CD4-positive, alpha-beta T cell (primary cell): ENCODE results near the gene PLEKHH3. TPM values are rescaled to one million over a fixed set of nuclear protein-coding genes. Genes with fewer than 3 reads are reported as not detected.
A peak's percentile ranks its signal among the peaks of the same experiment; 100 is the strongest.

Source experiments
- ATAC-seq: fragments of 200-7000 bp; cut with Tn5 transposase; one replicate; pipeline ENCODE4 v1.10.0; 2022; ENCODE audit warnings: mild to moderate bottlenecking; ENCODE audit not compliant: poor library complexity
- CTCF ChIA-PET: fragments of 350-600 bp; sonication (Branson Sonifier 250); formaldehyde crosslinking; loops from one replicate; lab custom pipeline; 2021; ENCODE audit warnings: antibody characterized with exemption, inconsistent platforms; lab: Charles Lee
- POLR2A ChIA-PET: fragments of 350-600 bp; sonication (Branson Sonifier 250); formaldehyde crosslinking; loops from one replicate; lab custom pipeline; 2021; ENCODE audit warnings: antibody characterized with exemption, inconsistent platforms; lab: Charles Lee
- DNase-seq, 14 experiments: peaks; one replicate each; pipeline ENCODE4 v3.0.0-alpha.2; 2013 to 2020; ENCODE audit warnings: mixed read lengths in 2 of 14
- H3K27ac ChIP-seq, 2 donors: one replicate each; pipeline versions ENCODE4 v1.5.1 to v1.7.0; 2013; ENCODE audit warnings: low read length in 2 of 2, low read depth in 1 of 2, mild to moderate bottlenecking in 1 of 2
- H3K27me3 ChIP-seq, 2 experiments: 1 replicate in 1 of 2; 2 replicates in 1 of 2; pipeline versions ENCODE4 v1.6.1 to v1.7.0; 2013; ENCODE audit warnings: low read length in 2 of 2, control low read depth in 1 of 2, mild to moderate bottlenecking in 1 of 2, moderate library complexity in 1 of 2; ENCODE audit not compliant: insufficient read depth in 2 of 2, control insufficient read depth in 1 of 2
- H3K36me3 ChIP-seq: one replicate; pipeline ENCODE4 v1.6.1; 2013; ENCODE audit warnings: low read length, control low read depth; ENCODE audit not compliant: insufficient read depth
- H3K4me1 ChIP-seq: one replicate; pipeline ENCODE4 v1.6.1; 2013; ENCODE audit warnings: low read length, control low read depth; ENCODE audit not compliant: insufficient read depth
- H3K4me3 ChIP-seq: one replicate; pipeline ENCODE4 v1.5.1; 2013; ENCODE audit warnings: mild to moderate bottlenecking, low read length, moderate library complexity
- H3K9me3 ChIP-seq, 2 experiments: 1 replicate in 1 of 2; 2 replicates in 1 of 2; pipeline versions ENCODE4 v1.6.1 to v1.7.0; 2013; ENCODE audit warnings: low read length in 2 of 2, mild to moderate bottlenecking in 2 of 2, control low read depth in 1 of 2, moderate library complexity in 1 of 2; ENCODE audit not compliant: control insufficient read depth in 1 of 2, insufficient read depth in 1 of 2
- H3K27ac Mint-ChIP-seq: one replicate; pipeline ENCODE4 v1.8.0; 2020; ENCODE audit warnings: mixed read lengths
- H3K27me3 Mint-ChIP-seq: one replicate; pipeline ENCODE4 v1.8.0; 2021; ENCODE audit warnings: mixed read lengths
- H3K36me3 Mint-ChIP-seq: one replicate; pipeline ENCODE4 v1.8.0; 2021; ENCODE audit warnings: low read depth, mixed read lengths
- H3K4me1 Mint-ChIP-seq: one replicate; pipeline ENCODE4 v1.8.0; 2021; ENCODE audit warnings: low read depth, mixed read lengths
- H3K4me3 Mint-ChIP-seq: one replicate; pipeline ENCODE4 v1.8.0; 2020; ENCODE audit warnings: mild to moderate bottlenecking, mixed read lengths
- H3K9me3 Mint-ChIP-seq: one replicate; pipeline ENCODE4 v1.8.0; 2020; ENCODE audit warnings: mixed read lengths
- intact Hi-C, 2 experiments: fragments of 100-400 bp; cut with DNase I in 1 of 2; cut with micrococcal nuclease in 1 of 2; formaldehyde crosslinking; loops; one replicate each; pipeline versions ENCODE4 v1.15.1 to v1.9.0; 2023 to 2025; cut with DNase I, micrococcal nuclease
- total RNA-seq, 174 experiments: library from RNA in 2 of 174; stranded (reverse) in 2 of 174; gene quantifications; one replicate each; pipeline ENCODE4 v1.2.3 and lab custom pipeline; 2021 to 2026
- TF ChIP-seq, protein P1 (sequence below): fragments of 200-600 bp; IDR thresholded peaks from one replicate; pipeline ENCODE4 v1.8.0; 2022; ENCODE audit warnings: antibody characterized with exemption, mild to moderate bottlenecking

The PLEKHH3 gene
- total RNA-seq, 2 experiments from 2014 or later, result 0.60 to 1.1 TPM

DNA sequence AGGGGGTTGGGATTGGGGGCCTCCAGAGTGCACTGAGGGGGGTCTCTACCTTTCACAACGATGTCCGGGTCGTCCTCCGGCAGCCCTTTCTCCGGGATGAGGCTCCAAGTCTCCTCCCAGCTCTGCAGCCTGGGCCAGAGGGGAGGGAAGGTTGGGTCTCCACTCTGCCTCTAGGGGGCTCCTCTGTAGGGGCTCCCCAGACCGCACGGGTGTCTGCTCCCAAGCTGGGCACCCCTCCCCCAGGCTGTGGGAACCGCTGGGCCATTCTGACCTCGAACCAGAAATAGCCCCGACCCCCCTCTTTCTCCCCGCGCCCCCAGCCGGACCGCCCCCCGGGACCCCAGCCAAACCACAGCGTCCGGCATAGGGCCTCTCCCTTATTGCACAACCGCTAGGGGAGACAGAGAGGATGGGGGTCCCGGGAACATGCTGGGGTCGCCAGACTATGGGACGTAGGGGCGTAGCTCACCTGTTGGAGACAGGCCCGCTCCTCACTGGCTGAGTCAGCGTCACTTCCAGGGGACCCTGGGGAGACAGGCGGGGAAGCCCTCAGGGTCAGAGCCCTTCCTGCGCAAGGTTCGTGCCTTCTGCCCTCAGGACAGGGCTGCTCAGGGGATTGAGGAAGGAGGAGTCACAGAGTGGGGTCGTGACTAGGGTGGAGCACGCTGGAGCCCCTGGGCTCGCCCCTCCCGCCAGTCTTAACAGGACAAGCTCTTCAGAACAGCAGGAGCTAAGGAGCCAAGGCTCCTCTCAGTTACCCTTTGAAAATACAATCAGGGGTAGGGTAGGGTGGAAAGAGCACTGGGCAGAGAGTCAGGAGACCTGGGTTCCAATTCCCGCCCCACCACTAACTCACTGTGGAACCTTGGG, 2.7 kb downstream of the PLEKHH3 start:
- H3K4me1 Mint-ChIP-seq, result peaks cover 48% of the 10 kb centered on the region

DNA sequence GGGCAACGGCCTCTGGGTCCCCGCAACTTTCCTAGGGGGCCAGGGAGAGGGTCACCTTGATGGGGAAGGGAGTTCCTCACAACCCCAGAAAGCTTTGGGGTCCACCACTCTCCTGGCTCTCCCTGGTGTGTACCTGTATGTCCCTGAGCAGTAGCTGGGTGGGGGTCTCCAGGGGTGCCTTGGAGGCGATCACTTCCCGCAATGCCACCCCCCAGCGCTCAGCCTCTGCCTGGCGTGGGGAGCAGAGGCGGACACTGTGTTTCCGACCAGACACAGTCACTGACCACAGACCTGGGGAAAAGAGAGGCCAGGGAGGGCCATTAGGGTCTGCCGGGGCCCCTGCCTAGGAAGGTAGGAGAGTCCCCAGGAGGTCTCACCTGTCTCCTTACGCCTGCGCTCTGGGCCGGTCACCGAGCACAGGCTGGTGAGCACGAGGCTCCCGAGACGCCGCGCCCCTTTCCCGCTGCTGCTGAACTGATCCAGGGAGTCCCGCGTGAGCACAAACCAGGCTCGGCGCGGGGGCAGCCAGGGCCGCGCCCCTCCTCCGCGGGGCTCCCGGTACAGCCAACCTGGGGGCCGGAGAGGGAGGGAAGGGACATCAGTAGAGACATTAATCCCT, 3.4 kb downstream of the PLEKHH3 start:
- H3K4me3 Mint-ChIP-seq, result no peak overlapping the region
- peaks cover 0 to 31% of the 10 kb centered on the region in 2 experiments for H3K9me3 ChIP-seq
- H3K27ac Mint-ChIP-seq, result no peak overlapping the region
- no peaks in the 10 kb centered on the region for H3K9me3 Mint-ChIP-seq
- H3K4me3 ChIP-seq, result no peak overlapping the region
- H3K4me1 ChIP-seq, result peaks cover 71% of the 10 kb centered on the region
- ChIA-PET CTCF (no interaction called here), POLR2A (interaction anchor here (0.6 kb wide), 1 partner anchor 65 kb away, joined by 3 read pairs; no protein-coding TSS in a partner anchor)
- H3K27ac ChIP-seq, result no peak overlapping the region
- peaks cover 41% of the 10 kb centered on the region for H3K4me1 Mint-ChIP-seq
- no peak for ATAC-seq
- no peaks in the 10 kb centered on the region for H3K36me3 ChIP-seq
- DNase-seq, result peak in 1 of 14 experiments; percentile 30
- no peaks in the 10 kb centered on the region for H3K36me3 Mint-ChIP-seq
- H3K27me3 Mint-ChIP-seq, result peaks cover 53% of the 10 kb centered on the region
- peaks cover 60% of the 10 kb centered on the region in 2 experiments for H3K27me3 ChIP-seq
- intact Hi-C loops, result loop anchor here in 1 of 2 experiments (10.0 kb wide), 1 partner anchor 1451 kb away; the partner anchor contains the start of gene HDAC5
- TF ChIP-seq, protein P1, sequence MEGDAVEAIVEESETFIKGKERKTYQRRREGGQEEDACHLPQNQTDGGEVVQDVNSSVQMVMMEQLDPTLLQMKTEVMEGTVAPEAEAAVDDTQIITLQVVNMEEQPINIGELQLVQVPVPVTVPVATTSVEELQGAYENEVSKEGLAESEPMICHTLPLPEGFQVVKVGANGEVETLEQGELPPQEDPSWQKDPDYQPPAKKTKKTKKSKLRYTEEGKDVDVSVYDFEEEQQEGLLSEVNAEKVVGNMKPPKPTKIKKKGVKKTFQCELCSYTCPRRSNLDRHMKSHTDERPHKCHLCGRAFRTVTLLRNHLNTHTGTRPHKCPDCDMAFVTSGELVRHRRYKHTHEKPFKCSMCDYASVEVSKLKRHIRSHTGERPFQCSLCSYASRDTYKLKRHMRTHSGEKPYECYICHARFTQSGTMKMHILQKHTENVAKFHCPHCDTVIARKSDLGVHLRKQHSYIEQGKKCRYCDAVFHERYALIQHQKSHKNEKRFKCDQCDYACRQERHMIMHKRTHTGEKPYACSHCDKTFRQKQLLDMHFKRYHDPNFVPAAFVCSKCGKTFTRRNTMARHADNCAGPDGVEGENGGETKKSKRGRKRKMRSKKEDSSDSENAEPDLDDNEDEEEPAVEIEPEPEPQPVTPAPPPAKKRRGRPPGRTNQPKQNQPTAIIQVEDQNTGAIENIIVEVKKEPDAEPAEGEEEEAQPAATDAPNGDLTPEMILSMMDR, result no peak

More for the DNA sequence above, 2.7 kb downstream of the PLEKHH3 start:
- ChIA-PET POLR2A (interaction anchor here (0.6 to 0.7 kb wide), 2 partner anchors 65 to 66 kb away, joined by 3 read pairs; partner anchors contain the start of genes RETREG3 and TUBG1), CTCF (interaction anchor here (1.3 kb wide), 1 partner anchor 9 kb away, joined by 3 read pairs; no protein-coding TSS in a partner anchor)
- TF ChIP-seq, protein P1, result peak; percentile 52
- peaks cover 0 to 31% of the 10 kb centered on the region in 2 experiments for H3K9me3 ChIP-seq
- H3K36me3 ChIP-seq, result no peaks in the 10 kb centered on the region
- H3K27ac ChIP-seq, result no peak overlapping the region
- no peak overlapping the region for H3K4me3 ChIP-seq
- H3K36me3 Mint-ChIP-seq, result no peaks in the 10 kb centered on the region
- ATAC-seq, result no peak
- H3K9me3 Mint-ChIP-seq, result no peaks in the 10 kb centered on the region
- peaks cover 78% of the 10 kb centered on the region for H3K4me1 ChIP-seq
- H3K27ac Mint-ChIP-seq, result no peak overlapping the region
- peaks cover 60% of the 10 kb centered on the region in 2 experiments for H3K27me3 ChIP-seq
- peak overlapping the region; percentile 61 for H3K4me3 Mint-ChIP-seq
- intact Hi-C loops, result loop anchor here in 1 of 2 experiments (10.0 kb wide), 1 partner anchor 1451 kb away; the partner anchor contains the start of gene HDAC5
- H3K27me3 Mint-ChIP-seq, result peaks cover 53% of the 10 kb centered on the region
- peak in 5 of 14 experiments; percentile 25 to 69 (median 36) for DNase-seq

DNA sequence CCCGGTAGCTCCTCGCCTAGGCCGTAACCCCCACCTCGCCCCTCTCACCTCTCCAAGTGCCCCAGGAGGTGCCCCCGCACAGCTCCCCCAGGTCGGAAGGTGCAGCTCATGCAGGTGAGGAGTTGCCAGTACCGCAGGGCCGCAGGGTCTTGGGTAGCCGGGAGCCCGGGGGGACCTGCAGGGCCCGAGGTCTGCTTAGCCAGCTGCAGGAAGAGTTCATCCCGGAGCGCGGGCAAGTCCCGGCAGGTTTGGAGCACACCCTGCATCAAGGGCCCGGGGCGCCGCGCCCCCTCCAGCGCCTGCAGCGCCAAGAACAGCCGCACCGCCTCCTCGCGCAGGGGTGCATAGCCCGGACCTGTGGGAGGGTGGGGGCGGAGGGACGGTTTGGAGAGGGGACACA, 4.8 kb downstream of the PLEKHH3 start:
- ChIA-PET POLR2A (interaction anchor here (0.6 to 1.2 kb wide), 2 partner anchors 12 to 63 kb away, joined by 4 to 6 read pairs; partner anchors contain the start of genes RETREG3 and TUBG1), CTCF (interaction anchor here (0.6 to 1.1 kb wide), 2 partner anchors 8 to 498 kb away, joined by 3 to 5 read pairs; no protein-coding TSS in a partner anchor)
- Mint-ChIP-seq H3K36me3 (no peaks in the 10 kb centered on the region), H3K4me1 (peaks cover 31% of the 10 kb centered on the region), H3K27me3 (peaks cover 46% of the 10 kb centered on the region), H3K27ac (no peak overlapping the region), H3K4me3 (no peak overlapping the region), H3K9me3 (no peaks in the 10 kb centered on the region)
- Histone ChIP-seq H3K9me3 (peaks cover 0 to 31% of the 10 kb centered on the region in 2 experiments), H3K36me3 (no peaks in the 10 kb centered on the region), H3K27me3 (peaks cover 60% of the 10 kb centered on the region in 2 experiments), H3K4me1 (peaks cover 59% of the 10 kb centered on the region), H3K4me3 (no peak overlapping the region), H3K27ac (no peak overlapping the region)
- intact Hi-C loops, result loop anchor here in 1 of 2 experiments (10.0 kb wide), 1 partner anchor 1453 kb away; the partner anchor contains the start of gene HDAC5
- ATAC-seq, result no peak
- DNase-seq, result peak in 1 of 14 experiments; percentile 27
- TF ChIP-seq, protein P1, result no peak
